Activated CD8-positive, alpha-beta memory T cell treated with anti-CD3 and anti-CD28 coated beads, Interleukin-2, amount 50 U/mL, for 4 hours (primary cell): Measurements from ENCODE around the gene PSTK.

Source experiments
- DNase-seq: peaks from one replicate; pipeline ENCODE4 v3.0.0-alpha.2; 2020

Gene PSTK

DNA sequence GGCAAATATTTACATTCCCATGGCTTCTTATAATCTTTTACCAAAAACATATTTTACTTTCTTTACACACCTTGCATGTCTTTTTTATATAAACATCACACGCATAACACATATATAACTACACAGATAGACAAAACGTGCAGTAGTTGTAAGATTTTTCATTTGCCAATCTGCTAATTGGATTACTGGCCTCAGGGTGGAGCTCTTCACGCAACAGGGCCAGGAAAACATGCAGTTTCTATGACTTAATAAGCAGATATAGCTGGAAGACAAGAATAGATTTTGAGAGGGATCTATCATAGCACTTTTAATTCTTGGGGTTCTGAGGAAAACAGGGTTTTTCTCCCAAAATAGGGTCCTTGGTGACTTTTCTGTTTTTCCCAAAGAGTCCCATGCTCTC, 41.3 kb downstream of the PSTK start:
- DNase-seq, result no peak

DNA sequence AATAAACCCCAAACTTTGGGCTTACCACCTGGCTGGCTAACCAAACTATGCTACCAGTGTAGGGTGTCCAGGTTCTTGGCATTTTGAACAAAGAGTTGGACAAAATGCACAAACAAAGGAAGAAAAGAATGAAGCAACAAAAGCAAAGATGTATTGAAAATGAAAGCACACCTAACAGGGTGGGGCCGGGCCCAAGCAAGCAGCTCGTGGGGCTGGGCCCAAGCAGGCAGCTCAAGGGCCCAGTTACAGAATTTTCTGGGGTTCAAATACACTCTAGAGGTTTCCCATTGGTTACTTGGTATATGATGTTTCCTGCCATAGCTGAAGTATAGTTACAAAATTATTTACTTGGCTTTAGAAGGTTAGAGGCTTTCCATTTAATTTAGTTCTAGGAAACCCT, 44.3 kb downstream of the PSTK start:
- no peak for DNase-seq

DNA sequence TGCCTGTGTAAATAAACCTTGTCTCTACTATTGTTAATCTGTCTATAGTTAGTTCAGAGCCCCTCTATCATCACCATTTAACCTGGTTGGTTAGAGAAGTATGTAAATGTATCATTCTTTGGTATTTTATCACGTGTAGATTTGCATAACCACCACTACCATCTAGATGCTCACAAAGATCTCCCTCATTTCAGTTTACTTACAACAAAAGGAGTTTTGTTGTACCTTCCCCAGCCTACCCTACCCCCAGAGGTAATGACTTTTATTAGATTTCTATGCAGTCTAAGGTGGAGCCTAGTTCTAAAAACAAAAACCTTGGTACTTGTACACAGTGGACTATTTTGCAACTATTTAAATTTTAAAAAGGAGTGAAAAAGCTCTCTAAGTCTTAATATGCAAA, 46.1 kb downstream of the PSTK start:
- no peak for DNase-seq

DNA sequence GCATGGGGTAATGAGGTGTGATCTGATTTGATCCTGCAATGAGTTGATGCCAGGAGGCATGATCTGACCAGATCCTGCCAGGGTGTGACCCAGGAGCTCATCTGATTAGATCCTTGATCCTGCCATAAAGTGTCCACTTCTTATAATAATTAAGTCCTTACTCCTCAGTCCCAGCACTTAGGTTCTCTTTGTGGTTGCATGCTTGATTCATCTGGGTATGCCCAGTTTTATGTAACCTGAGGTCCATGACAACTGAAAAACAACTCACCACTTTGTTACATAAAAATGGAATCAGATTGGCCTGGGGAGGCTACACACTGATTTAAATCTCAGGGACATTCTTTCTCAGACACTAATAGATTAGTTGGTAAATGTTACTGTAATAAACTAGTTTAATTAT, 47.7 kb downstream of the PSTK start:
- DNase-seq, result no peak

DNA sequence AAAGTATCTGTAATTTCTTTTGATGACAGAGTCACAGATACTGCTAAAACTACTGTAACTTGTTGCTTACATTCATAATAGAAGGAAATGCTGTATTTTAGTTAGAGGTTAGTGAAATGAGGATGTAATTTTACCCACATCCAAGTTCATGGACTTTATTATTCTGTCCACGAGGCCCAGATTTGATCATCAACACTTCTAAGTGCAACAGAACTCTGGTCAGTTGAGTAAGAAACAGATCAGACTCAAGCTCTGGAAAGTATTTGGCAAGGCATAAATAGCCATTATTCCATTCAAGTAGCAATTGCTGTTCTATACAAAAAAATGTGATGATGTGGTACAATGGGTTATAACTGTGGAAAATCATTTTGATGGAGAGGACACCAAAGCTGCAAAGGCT, 50.9 kb downstream of the PSTK start:
- DNase-seq, result no peak

DNA sequence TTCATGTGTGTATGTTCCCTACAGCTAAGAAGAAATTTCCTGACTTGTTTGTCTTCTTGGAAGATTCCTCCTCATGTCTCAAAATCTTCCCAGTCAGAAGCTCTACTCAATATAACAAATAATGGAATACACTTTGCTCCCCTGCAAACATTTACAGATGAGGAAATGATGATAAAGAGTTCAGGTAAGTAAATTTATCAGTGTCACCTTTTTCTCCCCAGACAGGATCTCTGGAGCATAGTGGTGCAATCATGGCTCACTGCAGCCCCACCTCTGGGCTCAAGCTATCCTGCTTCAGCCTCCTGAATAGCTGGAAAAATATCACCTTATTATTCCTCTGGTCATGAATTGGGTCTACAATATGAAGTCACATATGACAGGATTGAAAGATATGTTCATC, 54.1 kb downstream of the PSTK start:
- no peak for DNase-seq

DNA sequence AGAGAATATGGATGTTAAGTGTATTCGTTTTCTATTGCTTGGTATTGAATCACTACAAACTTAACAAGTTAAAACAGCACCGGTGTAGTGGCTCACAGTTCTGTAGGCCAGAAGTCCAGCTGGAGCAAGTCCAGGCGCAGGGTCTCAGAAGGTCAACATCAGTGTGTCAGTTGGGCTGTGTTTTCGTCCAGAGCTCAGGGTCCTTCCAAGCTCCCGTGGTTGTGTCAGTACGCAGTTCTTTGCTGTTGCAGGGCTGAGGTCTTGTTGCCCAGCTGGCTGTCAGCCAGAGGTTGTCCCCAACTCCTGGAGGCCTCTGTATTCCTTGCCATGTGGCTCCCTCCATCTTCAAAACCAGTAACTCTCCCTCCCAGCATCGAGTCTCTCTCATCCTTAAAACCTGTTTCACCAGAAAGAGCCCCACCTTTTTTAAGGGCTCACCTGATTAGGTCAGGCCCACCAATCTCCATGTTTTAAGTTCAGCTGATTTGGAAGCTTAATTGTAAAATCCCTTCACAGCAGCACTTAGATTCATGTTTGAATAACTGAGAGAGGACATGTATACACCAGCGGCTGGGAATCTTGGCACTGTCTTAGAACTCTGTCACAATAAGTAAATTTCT, 55.4 kb downstream of the PSTK start:
- no peak for DNase-seq

DNA sequence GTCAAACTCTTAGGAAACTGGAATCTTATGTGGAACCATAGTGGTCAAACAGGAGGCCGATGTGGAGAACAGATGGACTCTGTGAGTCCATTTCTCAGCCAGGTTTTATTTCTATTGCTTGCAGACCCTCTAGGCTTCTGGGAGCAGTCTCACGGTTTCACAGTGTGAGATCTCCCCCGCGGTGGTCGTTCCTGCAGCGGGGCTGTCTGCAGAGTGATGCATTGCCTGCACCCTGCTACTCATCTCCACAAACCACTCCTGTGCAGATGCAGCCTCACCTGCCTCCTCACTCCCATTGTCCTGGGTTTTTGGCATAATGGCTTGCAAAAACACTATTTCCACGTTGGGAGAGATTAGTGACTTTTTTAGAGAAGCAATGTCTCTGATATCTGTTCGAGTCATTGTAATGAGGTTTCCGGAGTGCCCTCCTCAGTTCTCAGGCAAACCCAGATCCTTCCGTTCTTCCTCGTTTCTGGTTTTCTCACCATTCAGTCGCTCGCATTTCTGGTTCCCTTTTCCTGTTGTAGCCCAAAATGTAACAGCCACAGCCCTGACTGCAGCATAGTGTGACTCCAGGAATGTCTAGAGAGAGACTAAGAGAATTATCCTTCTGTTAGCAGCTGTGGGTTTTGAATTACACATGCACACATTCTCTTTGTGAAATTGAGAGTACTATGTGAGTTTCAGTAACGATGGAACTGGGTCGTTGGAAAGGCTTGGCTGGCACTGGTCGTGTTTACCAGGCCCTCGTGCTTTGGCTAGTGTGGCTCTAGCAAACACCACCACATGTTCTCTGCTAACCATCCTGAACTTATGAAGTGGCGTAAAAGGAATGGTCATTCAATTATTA, 58.8 kb downstream of the PSTK start:
- DNase-seq, result no peak

DNA sequence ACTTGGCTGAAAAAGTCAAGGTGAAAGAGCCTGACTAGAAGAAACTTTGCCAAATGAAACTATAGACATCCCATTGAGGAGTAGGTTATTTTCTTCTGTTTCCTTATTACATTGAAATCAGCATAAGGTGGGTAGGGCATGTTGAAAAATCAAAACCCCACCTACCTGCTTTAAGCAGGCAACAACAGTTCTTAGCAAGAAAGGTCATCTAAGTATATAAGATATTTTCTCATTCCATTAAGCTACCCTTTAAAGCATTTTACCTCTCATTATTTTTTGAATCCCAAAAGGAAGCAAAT, 59.4 kb downstream of the PSTK start:
- DNase-seq, result no peak
